IPS-11a (cell line): ENCODE data around the gene SGSM1.

Experiments
- H3K4me3 ChIP-seq: one replicate; pipeline ENCODE4 v1.5.1; 2013; ENCODE audit warnings: low read depth, low read length, control low read depth

SGSM1 gene

GRCh38 chr22:24975125-24975640, 169.2 kb downstream of the SGSM1 start:
- no peak overlapping the region for H3K4me3 ChIP-seq

GRCh38 chr22:24975813-24976341, 169.9 kb downstream of the SGSM1 start:
- H3K4me3 ChIP-seq, result no peak overlapping the region

DNA sequence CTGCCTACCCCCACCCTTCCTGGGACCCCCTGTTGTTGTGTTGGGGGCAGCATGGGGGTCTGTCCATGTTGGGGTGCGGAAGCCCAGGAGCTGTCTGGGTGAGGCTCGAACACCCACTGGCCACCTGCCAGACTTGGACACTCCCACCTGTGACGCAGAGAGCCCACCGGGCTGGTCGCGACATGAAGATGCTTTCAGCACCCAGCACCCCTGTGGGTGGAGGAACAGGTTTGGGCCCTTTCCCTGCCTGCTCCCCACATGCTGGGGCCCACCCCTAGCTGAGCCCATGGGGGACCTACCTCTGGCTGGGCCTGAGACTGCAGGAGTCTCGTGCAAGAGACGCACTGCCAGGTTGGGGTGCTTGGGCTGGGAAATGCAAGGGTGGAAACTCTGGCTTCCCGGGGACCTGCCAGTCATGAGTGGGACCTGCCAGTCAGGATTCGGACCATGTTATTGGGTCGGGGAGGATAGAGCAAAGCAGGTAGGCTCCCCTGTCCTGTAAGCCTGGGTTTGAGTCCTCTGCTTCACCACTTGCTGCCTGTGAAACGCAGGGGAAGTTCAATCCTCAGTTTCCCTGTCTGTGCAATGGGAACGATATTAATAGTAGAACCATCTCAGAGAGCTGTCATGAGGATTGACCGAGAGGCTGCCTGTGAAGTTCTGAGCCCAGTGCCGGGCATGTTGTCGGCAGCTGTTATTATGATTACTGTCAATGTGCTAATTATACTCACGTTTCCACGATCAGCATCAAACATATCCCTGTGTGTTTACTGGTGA, 170.6 kb downstream of the SGSM1 start:
- H3K4me3 ChIP-seq, result no peak overlapping the region
